BE2C (cell line): Measurements from ENCODE around the gene METTL26.
A peak's percentile ranks its signal among the peaks of the same experiment; 100 is the strongest.

Experiments
- DNase-seq: peaks from one replicate; pipeline ENCODE4 v3.0.0-alpha.2; 2020
- H3K27me3 ChIP-seq: fragments of 250-450 bp; sonication (Bioruptor Pico); 2 replicates; pipeline ENCODE4 v1.5.1; 2020; ENCODE audit warnings: mild to moderate bottlenecking
- H3K36me3 ChIP-seq: fragments of 250-450 bp; sonication (Bioruptor Pico); 2 replicates; pipeline ENCODE4 v1.5.1; 2020; ENCODE audit warnings: mild to moderate bottlenecking
- H3K4me1 ChIP-seq: fragments of 250-450 bp; sonication (Bioruptor Pico); 2 replicates; pipeline ENCODE4 v1.5.1; 2020
- H3K4me3 ChIP-seq: 2 replicates; pipeline ENCODE4 v1.5.1; 2011; ENCODE audit warnings: low read depth, low read length
- H3K9me3 ChIP-seq: fragments of 250-450 bp; sonication (Bioruptor Pico); 2 replicates; pipeline ENCODE4 v1.5.1; 2020
- CTCF ChIP-seq: IDR thresholded peaks from 2 replicates; pipeline ENCODE4 v1.5.1; 2012; ENCODE audit warnings: mild to moderate bottlenecking, low read depth, low read length

METTL26 gene

GRCh38 chr16:632486-633335 lies 3.4 kb downstream of the METTL26 start:
- peaks cover 10% of the 10 kb centered on the region for H3K36me3 ChIP-seq
- no peak for TF ChIP-seq CTCF
- no peaks in the 10 kb centered on the region for H3K9me3 ChIP-seq
- DNase-seq, result no peak
- no peak overlapping the region for H3K4me3 ChIP-seq
- no peaks in the 10 kb centered on the region for H3K27me3 ChIP-seq
- H3K4me1 ChIP-seq, result peaks cover 25% of the 10 kb centered on the region

GRCh38 chr16:631808-632358 lies 4.2 kb downstream of the METTL26 start:
- Histone ChIP-seq H3K4me3 (no peak overlapping the region), H3K27me3 (no peaks in the 10 kb centered on the region), H3K4me1 (peaks cover 21% of the 10 kb centered on the region), H3K9me3 (no peaks in the 10 kb centered on the region), H3K36me3 (peaks cover 10% of the 10 kb centered on the region)
- DNase-seq, result no peak
- TF ChIP-seq CTCF, result no peak

GRCh38 chr16:630815-631405 lies 5.2 kb downstream of the METTL26 start, which contains the start of gene WFIKKN1:
Gene WFIKKN1, plus strand, starts transcription at chr16:630985. Its CDS starts 269 bp downstream, at chr16:631254.
- peak; percentile 30 for DNase-seq
- no peak within 1 kb of the TSS for H3K4me3 ChIP-seq
- H3K36me3 ChIP-seq, result peaks cover 10% of the 10 kb centered on the region

GRCh38 chr16:630249-630814 lies 5.8 kb downstream of the METTL26 start:
- TF ChIP-seq CTCF, result no peak
- peaks cover 21% of the 10 kb centered on the region for H3K4me1 ChIP-seq
- H3K27me3 ChIP-seq, result no peaks in the 10 kb centered on the region
- H3K9me3 ChIP-seq, result no peaks in the 10 kb centered on the region
- peaks cover 10% of the 10 kb centered on the region for H3K36me3 ChIP-seq
- no peak overlapping the region for H3K4me3 ChIP-seq
- DNase-seq, result peak; percentile 18

More at GRCh38 chr16:630815-631405, 5.2 kb downstream of the METTL26 start, which contains the start of gene WFIKKN1:
- Histone ChIP-seq H3K27me3 (no peaks in the 10 kb centered on the region), H3K4me1 (peaks cover 21% of the 10 kb centered on the region), H3K9me3 (no peaks in the 10 kb centered on the region)
- TF ChIP-seq CTCF, result no peak

GRCh38 chr16:629833-630248 lies 6.3 kb downstream of the METTL26 start:
- Histone ChIP-seq H3K27me3 (no peaks in the 10 kb centered on the region), H3K36me3 (peaks cover 10% of the 10 kb centered on the region), H3K4me1 (peaks cover 25% of the 10 kb centered on the region), H3K9me3 (no peaks in the 10 kb centered on the region), H3K4me3 (no peak overlapping the region)
- TF ChIP-seq CTCF, result no peak
- DNase-seq, result no peak
